ENCODE data around the gene SPNS3.

Gene SPNS3

DNA sequence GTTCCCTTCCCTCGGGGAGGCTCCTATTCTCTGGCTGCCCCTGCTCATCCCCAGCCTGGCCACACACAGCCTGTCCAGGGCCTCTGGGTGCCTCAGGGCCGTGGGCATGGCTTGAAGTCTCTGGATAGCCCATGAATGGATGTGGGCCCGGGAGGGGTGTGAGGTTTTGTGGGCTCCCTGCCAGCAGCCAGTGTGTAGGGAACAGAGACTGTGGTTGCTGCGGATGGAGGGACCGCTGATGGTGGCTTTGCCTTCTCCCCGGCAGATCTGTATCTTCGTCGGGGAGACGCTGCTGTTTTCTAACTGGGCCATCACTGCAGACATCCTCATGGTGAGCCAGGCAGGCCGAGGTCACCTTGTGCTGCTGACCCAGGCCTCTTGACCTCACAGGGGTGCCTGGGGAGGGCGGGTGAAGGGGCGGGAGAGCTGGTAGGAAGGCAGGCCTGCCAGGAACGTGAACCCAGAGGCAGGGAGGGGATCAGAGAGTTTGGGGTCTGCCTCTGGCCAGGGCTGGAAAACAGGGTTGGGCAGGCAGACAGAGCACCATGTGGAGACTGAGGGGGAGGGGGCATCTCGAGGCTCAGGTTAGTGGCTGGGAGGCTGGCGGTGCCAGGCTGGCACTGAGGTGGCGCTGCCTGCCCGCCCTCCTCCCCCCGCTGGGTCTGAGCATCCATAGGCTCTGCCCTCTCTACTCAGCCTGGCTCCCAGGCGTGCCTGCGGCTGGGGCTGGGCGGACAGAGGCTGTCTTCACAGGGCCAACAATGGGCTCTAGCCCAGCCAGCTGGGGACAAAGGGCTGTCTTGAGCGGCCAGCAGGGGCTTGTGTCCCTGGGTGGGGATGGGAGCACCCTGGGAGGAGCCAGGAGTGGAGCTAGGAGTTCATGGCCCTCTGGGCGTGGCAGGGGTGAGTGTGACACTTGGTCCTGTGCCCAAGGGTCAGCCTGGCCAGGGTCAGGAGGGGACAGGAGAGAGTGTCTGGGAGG, 100.1 kb downstream of the SPNS3 start:
- Histone ChIP-seq H3K27me3 (ENCODE audit: control insufficient read depth, insufficient read depth, low read length) (no peaks in the 10 kb centered on the region), H3K4me2 (ENCODE audit: low read length) (no peak overlapping the region), H2AFZ (no peak overlapping the region), H3K27ac (no peak overlapping the region), H3K36me3 (ENCODE audit: control insufficient read depth, insufficient read depth, low read length) (no peaks in the 10 kb centered on the region), H3K9me3 (ENCODE audit: control insufficient read depth, low read length) (no peaks in the 10 kb centered on the region), H3K4me1 (peaks cover 8% of the 10 kb centered on the region), H3K9ac (no peak overlapping the region), H3K4me3 (ENCODE audit: low read depth, low read length) (no peak overlapping the region), H3K79me2 (no peaks in the 10 kb centered on the region)
- TF ChIP-seq, protein P1, sequence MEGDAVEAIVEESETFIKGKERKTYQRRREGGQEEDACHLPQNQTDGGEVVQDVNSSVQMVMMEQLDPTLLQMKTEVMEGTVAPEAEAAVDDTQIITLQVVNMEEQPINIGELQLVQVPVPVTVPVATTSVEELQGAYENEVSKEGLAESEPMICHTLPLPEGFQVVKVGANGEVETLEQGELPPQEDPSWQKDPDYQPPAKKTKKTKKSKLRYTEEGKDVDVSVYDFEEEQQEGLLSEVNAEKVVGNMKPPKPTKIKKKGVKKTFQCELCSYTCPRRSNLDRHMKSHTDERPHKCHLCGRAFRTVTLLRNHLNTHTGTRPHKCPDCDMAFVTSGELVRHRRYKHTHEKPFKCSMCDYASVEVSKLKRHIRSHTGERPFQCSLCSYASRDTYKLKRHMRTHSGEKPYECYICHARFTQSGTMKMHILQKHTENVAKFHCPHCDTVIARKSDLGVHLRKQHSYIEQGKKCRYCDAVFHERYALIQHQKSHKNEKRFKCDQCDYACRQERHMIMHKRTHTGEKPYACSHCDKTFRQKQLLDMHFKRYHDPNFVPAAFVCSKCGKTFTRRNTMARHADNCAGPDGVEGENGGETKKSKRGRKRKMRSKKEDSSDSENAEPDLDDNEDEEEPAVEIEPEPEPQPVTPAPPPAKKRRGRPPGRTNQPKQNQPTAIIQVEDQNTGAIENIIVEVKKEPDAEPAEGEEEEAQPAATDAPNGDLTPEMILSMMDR (IDR thresholded peaks at IDR 0.05) = no peak

DNA sequence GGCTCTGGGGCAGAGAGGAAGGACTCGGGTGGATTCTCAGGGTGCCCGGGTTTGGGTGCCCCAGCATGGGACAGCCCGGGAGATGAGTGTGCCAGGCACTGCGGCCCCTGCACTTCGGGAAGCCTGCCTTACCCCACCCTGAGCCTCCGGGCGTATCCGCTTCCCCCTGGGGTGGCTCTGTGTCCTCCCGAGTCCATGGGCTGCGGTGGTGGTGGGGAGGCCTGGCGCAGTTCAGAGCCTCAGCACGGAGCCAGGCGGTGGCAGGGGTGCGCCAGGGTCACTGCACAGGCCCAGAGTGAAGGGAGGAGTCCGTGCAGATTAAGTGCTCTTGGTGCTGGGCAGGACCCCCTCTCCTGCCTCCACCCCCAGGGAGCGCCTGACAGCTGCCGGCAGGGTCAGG, 100.8 kb downstream of the SPNS3 start:
- Histone ChIP-seq H3K4me1 (peaks cover 8% of the 10 kb centered on the region), H3K79me2 (no peaks in the 10 kb centered on the region), H3K4me3 (ENCODE audit: low read depth, low read length) (no peak overlapping the region), H3K27me3 (ENCODE audit: control insufficient read depth, insufficient read depth, low read length) (no peaks in the 10 kb centered on the region), H3K27ac (no peak overlapping the region), H3K9me3 (ENCODE audit: control insufficient read depth, low read length) (no peaks in the 10 kb centered on the region), H3K9ac (no peak overlapping the region), H3K36me3 (ENCODE audit: control insufficient read depth, insufficient read depth, low read length) (no peaks in the 10 kb centered on the region), H2AFZ (no peak overlapping the region), H3K4me2 (ENCODE audit: low read length) (no peak overlapping the region)
- TF ChIP-seq, protein P1 (IDR thresholded peaks at IDR 0.05) = no peak

DNA sequence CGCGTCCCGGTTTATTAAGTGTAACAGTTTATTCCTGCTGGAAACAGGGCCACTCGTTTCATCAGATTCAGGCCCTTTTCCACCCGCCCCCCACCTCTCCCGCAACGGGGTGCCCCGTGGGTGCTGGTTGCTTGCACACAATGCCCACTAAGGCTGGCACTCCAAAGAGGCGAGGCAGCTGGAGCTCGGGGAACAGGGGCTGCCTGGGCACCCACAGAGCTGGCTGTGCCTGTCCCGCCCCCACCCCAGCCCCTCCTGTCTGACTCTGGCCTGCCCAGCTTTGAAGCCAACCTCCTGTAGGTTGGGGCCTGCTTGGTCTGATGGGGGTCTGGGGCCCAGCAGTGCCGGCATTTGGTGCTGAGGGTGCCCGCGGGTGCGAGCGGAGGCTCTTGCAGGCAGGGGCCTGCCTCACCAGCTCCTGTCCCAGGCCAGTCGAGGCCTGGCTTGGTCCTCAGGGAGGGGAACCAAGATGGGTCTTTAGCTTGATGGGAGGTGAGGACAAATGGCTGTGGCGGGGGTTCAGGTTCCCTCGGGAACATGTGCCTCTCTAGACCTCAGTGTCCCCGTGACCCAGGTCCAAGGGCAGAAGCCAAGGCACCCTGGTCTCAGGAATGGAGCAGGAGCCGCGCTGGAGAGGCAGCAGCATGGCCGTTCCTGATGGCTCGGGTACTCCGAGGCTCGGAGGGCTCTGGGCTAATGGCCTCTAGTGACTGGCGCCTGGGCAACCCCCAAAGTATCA, 101.4 kb downstream of the SPNS3 start:
- TF ChIP-seq, protein P1 (IDR thresholded peaks at IDR 0.05) = no peak
- H3K4me1 ChIP-seq = peaks cover 8% of the 10 kb centered on the region
- no peak overlapping the region for H3K4me3 ChIP-seq (ENCODE audit: low read depth, low read length)
- H3K27ac ChIP-seq = no peak overlapping the region
- H3K9me3 ChIP-seq (ENCODE audit: control insufficient read depth, low read length) = no peaks in the 10 kb centered on the region
- no peak overlapping the region for H3K4me2 ChIP-seq (ENCODE audit: low read length)
- no peak overlapping the region for H2AFZ ChIP-seq
- no peaks in the 10 kb centered on the region for H3K27me3 ChIP-seq (ENCODE audit: control insufficient read depth, insufficient read depth, low read length)
- H3K79me2 ChIP-seq = no peaks in the 10 kb centered on the region
- H3K9ac ChIP-seq = no peak overlapping the region
- no peaks in the 10 kb centered on the region for H3K36me3 ChIP-seq (ENCODE audit: control insufficient read depth, insufficient read depth, low read length)

DNA sequence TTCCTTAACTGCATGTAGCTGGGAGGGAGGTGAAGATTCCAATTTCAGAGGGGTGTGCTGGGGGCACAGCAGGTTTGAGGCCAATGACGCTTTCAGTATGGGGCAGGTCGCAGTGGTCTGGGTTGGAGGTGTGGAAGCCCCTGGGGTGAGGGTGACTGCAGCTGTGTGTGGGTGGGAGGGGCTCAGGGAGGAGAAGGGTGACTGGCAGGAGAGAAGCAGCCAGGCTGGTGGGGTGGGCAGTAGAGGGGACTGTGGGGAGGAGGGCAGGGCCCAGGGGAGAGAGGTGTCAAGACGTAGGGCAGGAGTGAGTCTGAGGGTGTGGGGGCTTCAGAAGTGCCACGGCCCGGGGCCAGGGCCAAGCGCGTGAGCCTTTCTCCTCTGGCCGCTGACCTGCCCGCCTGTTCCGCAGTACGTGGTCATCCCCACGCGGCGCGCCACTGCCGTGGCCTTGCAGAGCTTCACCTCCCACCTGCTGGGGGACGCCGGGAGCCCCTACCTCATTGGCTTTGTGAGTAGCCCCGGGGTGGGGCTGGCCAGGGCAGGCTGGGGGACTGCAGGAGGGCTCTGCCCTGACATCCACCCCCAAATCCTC, 102.0 kb downstream of the SPNS3 start:
- H3K4me2 ChIP-seq (ENCODE audit: low read length) = no peak overlapping the region
- TF ChIP-seq, protein P1 (IDR thresholded peaks at IDR 0.05) = no peak
- no peak overlapping the region for H3K4me3 ChIP-seq (ENCODE audit: low read depth, low read length)
- H3K9ac ChIP-seq = no peak overlapping the region
- no peak overlapping the region for H3K27ac ChIP-seq
- H3K36me3 ChIP-seq (ENCODE audit: control insufficient read depth, insufficient read depth, low read length) = no peaks in the 10 kb centered on the region
- H3K27me3 ChIP-seq (ENCODE audit: control insufficient read depth, insufficient read depth, low read length) = no peaks in the 10 kb centered on the region
- no peaks in the 10 kb centered on the region for H3K9me3 ChIP-seq (ENCODE audit: control insufficient read depth, low read length)
- H3K4me1 ChIP-seq = peaks cover 8% of the 10 kb centered on the region
- no peaks in the 10 kb centered on the region for H3K79me2 ChIP-seq
- no peak overlapping the region for H2AFZ ChIP-seq
